ENCODE measurements around the gene SMCO1. TPM values are rescaled to one million over a fixed set of nuclear protein-coding genes. Genes with fewer than 3 reads are reported as not detected.
"Not testable (repeated sequence)": the region's sequence is repeated elsewhere in the genome, so short reads cannot be mapped to it uniquely, and the experiment has no call there.

The SMCO1 gene
- total RNA-seq, 1 donor from 2014 or later: not detected

DNA sequence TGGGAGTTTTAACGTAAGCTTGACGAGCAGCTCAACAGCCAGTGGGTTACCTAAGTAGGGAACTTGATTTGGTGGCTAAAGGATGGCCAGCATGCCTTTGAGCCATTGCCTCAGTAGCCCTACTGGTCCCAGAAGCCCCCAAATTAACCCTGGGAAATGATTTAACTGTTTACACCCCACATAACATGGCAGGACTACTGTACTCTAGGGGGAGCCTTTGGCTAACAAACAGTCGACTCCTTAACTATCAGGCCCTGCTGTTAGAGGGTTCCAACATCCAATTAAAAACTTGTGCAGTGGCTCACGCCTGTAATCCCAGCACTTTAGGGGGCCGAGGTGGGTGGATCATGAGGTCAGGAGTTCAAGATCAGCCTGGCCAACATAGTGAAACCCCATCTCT is 9.4 kb upstream of the SMCO1 start:
- no peak for DNase-seq (ENCODE audit: low spot score in 2 of 2)
- no peak for FAIRE-seq

- FAIRE-seq (no peak), DNase-seq (ENCODE audit: low spot score in 2 of 2) (no peak)
Observed at GRCh38 chr3:196523841-196524240, 8.7 kb upstream of the SMCO1 start.

DNA sequence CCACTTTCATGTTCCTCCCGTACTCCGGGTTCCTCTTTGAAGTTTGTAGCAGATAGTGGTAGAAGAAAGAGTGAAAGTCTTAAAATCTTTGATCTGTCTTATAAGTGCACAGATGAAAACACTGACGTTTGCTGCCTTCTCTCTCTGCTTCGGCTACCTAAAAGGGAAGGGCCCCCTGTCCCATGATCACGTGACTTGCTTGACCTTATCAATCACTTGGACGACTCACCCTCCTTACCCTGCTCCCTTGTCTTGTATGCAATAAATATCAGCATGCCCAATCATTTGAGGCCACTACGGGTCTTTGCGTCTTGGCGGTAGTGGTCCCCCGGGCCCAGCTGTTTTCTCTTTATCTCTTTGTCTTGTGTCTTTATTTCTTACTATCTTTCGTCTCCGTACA is 6.1 kb upstream of the SMCO1 start:
- not testable (repeated sequence) for DNase-seq (ENCODE audit: low spot score in 2 of 2); FAIRE-seq

GRCh38 chr3:196519718-196520082 is 4.6 kb upstream of the SMCO1 start:
- FAIRE-seq: no peak
- no peak for DNase-seq (ENCODE audit: low spot score in 2 of 2)

- DNase-seq (ENCODE audit: low spot score in 2 of 2): no peak
- FAIRE-seq: no peak
Observed at GRCh38 chr3:196518966-196519717, 4.0 kb upstream of the SMCO1 start.

DNA sequence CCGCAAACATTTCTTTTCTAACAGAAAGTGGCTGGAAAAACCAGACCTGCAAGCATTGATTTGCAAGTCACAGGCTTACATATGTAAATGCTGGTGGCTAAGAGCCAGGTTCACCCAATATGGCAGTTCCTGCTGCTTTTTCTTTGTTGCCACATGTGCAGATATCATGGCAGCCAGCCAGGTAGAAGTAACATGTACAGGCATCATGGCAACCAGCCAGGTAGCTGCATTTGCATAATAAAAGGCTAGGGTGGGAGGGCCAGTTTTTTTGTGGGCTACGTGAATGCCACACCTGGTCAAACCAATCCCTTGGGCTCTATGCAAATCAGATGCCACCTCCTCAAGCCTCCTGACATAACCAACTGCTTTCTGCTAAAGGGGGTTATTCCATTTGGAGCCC is 2.8 kb upstream of the SMCO1 start:
- DNase-seq (ENCODE audit: low spot score in 2 of 2): no peak
- no peak for FAIRE-seq

GRCh38 chr3:196517162-196517800 is 2.1 kb upstream of the SMCO1 start:
- FAIRE-seq (no peak), DNase-seq (ENCODE audit: low spot score in 2 of 2) (no peak)

DNA sequence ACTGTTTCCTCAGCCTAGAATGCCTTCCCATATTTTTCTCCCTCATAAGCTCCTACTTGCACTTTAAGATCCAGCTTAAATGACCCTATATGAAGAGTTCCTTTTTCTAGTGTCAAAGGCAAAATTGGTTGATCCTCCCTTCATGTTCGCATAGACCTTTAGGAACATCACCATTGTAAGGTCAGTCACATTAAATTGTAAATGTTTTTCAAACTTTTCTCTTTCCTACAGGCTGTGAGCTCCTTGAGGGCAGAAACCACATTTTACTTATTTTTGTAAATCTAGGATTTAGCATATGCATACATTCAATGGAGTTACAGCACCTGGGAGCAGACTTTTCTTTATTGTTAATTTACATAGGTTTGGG is 813 bp downstream of the SMCO1 start:
- FAIRE-seq (no peak), DNase-seq (ENCODE audit: low spot score in 2 of 2) (no peak)

DNA sequence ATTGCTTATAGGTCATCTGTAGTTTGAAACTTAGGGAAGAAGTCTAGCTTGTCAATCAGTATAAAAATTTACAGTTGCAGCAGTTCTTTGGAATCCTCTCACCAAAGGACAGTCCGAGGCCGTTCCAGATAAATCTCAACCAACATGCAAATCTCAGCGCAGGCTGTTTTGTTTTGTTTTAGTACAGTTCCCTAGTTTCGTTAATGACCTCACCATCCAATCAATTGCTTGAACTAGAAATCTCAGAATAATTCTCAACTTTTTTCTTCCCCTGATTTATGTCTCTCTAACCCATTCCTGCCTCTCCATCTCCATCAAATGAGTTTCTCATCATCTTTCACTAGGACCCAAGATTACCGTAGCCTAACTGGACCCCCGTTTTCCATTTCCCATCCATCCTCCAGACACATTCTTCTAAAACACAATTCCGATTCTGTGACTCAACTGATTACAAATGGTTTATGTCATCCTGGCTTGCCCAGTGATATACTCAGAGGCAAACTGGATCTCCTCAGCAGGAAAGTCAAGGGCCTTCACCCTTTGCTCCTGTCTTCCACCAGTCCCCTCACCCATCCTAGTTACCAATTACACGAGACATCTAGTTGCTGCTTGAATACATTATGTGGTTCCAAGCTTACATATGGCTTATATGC is 1.3 kb downstream of the SMCO1 start:
- DNase-seq (ENCODE audit: low spot score in 2 of 2): no peak
- no peak for FAIRE-seq

DNA sequence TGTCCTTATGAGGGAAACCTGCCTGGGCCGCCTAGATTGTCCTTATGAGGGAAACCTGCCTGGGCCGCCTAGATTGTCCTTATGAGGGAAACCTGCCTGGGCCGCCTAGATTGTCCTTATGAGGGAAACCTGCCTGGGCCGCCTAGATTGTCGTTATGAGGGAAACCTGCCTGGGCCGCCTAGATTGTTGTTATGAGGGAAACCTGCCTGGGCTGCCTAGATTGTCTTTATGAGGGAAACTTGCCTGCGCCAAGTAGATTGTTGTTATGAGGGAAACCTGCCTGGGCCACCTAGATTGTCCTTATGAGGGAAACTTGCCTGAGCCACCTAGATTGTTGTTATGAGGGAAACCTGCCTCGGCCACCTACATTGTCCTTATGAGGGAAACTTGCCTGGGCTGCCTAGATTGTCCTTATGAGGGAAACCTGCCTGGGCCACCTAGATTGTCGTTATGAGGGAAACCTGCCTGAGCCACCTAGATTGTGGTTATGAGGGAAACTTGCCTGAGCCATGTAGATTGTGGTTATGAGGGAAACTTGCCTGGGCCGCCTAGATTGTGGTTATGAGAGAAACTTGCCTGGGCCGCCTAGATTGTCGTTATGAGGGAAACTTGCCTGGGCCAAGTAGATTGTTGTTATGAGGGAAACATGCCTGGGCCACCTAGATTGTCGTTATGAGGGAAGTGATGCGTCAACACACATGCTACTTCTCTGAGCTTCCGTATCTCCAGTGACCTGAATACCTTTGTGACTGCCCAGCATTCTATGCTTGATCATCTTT is 3.3 kb downstream of the SMCO1 start:
- FAIRE-seq; DNase-seq (ENCODE audit: low spot score in 2 of 2): not testable (repeated sequence)

- FAIRE-seq; DNase-seq (ENCODE audit: low spot score in 2 of 2): not testable (repeated sequence)
Observed at GRCh38 chr3:196511108-196511507, 4.0 kb downstream of the SMCO1 start.

DNA sequence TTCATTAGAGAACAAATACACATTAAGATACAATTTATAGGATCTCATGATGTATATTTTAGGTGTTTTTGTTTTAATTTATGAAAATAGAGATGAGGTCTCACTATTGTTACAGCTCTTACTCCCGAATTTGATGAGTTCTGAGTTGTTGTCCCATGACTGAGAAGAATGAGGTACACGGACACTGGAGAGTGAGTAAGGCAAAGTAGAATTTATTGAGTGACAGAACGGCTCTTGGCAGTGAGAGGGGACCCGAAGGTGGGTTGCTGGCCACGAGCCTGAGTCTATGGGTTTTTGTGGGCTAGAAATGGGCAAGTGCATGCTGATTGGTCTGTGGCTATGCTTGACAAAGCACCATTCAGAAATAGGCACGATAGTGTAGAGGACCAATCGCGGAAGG is 8.5 kb downstream of the SMCO1 start:
- DNase-seq (ENCODE audit: low spot score in 2 of 2): no peak
- FAIRE-seq: no peak

DNA sequence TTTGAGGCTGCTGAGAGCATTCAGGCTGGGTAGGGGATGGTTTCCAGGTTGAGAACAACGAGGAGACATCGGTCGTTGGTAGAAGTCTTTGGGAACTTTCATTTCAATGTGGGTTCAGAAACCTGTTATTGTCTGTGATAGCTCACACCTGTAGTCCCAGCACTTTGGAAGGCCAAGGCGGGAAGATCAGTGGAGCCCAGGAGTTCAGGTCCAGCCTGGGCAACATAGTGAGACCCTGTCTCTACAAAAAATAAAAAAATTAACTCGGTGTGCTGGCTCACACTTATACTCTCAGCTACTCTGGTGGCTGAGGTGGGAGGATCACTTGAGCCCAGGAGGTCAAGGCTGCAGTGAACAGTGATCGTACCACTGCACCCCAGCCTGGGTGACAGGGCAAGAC is 10.6 kb downstream of the SMCO1 start:
- DNase-seq (ENCODE audit: low spot score in 2 of 2) (no peak), FAIRE-seq (no peak)

DNA sequence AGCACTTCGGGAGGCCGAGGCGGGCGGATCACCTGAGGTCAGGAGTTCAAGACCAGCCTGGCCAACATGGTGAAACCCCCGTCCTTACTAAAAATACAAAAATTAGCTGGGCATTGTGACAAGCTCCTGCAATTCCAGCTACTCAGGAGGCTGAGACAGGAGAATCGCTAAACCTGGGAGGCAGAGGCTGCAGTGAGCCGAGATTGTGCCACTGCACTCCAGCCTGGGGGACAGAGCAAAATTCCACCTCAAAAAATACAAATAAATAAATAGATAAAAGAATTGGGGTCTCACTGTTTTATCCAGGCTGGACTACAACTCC is 11.1 kb downstream of the SMCO1 start:
- not testable (repeated sequence) for FAIRE-seq; DNase-seq (ENCODE audit: low spot score in 2 of 2)

- DNase-seq (ENCODE audit: low spot score in 2 of 2): peak; percentile 85 to 93
Observed at GRCh38 chr3:196503196-196504076, 11.7 kb downstream of the SMCO1 start, which contains the start of gene RNF168. Gene RNF168, minus strand, starts transcription at chr3:196503768. Its CDS starts 595 bp downstream, at chr3:196503173.

GRCh38 chr3:196502775-196503195 is 12.4 kb downstream of the SMCO1 start:
- no peak for FAIRE-seq
- peak; percentile 46 to 58 for DNase-seq (ENCODE audit: low spot score in 2 of 2)

More at GRCh38 chr3:196503196-196504076, 11.7 kb downstream of the SMCO1 start, which contains the start of gene RNF168:
- no peak for FAIRE-seq

- DNase-seq (ENCODE audit: low spot score in 2 of 2) (no peak), FAIRE-seq (no peak)
Observed at GRCh38 chr3:196501316-196502044, 13.7 kb downstream of the SMCO1 start.

DNA sequence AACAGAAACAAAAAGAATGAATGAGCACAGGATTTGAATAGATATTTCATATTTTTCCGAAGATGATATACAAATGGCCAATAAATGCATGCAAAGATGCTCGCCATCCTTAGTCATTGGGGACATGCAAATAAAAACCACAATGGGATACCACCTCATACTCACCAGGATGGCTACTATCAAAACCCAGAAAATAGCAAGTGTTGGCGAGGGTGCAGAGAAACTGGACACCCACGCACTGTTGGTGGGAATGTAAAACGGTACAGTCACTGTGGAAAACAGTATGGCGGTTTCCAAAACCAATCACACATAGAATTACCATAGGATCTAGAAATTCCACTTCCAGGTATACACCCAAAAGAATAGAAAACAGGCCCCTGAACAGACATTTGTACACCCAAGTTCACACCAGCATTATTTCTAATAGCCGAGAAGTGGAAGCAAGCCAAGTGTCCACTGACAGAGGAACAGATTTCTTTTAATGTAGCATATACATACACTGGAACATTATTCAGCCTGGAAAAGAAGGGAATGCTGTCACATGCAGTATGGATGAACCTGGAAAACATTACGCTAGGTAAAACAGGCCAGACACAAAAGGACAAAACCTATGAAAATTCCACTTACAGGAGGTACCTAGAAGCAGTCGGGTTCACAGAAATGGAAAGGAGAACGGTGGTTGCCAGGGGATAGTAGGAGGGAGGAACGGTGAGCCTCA is 15.2 kb downstream of the SMCO1 start:
- no peak for DNase-seq (ENCODE audit: low spot score in 2 of 2)
- no peak for FAIRE-seq

GRCh38 chr3:196499061-196499460 is 16.1 kb downstream of the SMCO1 start:
- DNase-seq (ENCODE audit: low spot score in 2 of 2): no peak
- FAIRE-seq: no peak

Measured in frontal cortex (tissue), 4 donors.